NCI-H2029 treated with DMSO at 0.1 percent for 48 hours (cell line): ENCODE data around the gene OR5K1.

Experiments used
- DNase-seq: peaks from one replicate; lab custom pipeline; 2025; lab: John Stamatoyannopoulos, UW

OR5K1 gene

GRCh38 chr3:98514948-98515347 lies 51.9 kb downstream of the OR5K1 start:
- DNase-seq, result no peak

- no peak for DNase-seq
Measured at GRCh38 chr3:98518816-98519215, 55.8 kb downstream of the OR5K1 start.

- no peak for DNase-seq
Measured at GRCh38 chr3:98519351-98519750, 56.4 kb downstream of the OR5K1 start.

- peak; percentile 2 for DNase-seq
Measured at GRCh38 chr3:98521897-98522543, 59.0 kb downstream of the OR5K1 start.
